Testis (tissue), 2 donors: ENCODE results near the gene BPIFB4.

Experiments used
- CTCF ChIP-seq, 3 experiments: fragments of 450-650 bp in 2 of 3; fragments of 200-600 bp in 1 of 3; sonication (generic) in 1 of 3; IDR thresholded peaks; one replicate each; pipeline ENCODE4 v1.5.1; 2016 to 2019; ENCODE audit warnings: antibody characterized with exemption in 3 of 3, mild to moderate bottlenecking in 2 of 3, moderate library complexity in 1 of 3
- POLR2A ChIP-seq: fragments of 450-650 bp; IDR thresholded peaks from one replicate; pipeline ENCODE4 v1.6.1; 2017; ENCODE audit warnings: antibody characterized with exemption, mild to moderate bottlenecking, moderate library complexity

DNA sequence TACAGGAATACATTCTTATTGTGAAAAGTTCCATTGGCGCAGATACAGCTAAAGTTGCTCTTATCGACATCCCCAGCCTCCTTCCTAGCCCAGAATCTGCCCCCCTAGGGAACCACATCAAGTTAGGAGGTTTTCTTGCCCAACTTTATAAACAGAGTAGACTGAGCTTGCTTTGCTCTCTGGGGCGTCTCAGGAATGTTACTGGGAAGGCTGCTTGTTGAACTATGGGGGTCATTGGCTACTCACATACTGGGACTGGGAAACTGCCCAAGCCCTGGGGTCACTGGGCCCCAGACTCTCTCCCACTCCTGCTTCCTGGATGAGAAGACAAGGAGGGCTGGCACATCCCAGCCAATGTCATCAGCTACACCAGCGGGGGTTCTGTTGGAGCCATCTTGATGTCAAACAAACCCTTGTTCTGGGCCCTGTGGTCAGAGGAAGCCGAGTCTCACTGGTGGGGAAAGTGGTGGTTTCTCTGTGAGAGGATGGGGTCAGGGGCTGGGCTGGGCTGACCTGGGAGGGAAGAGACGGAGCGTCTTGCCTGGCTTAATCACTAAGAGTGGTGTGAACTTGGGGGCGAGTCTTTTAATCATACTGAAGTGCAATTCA lies 26.0 kb downstream of the BPIFB4 start:
- TF ChIP-seq POLR2A = no peak
- no peak for TF ChIP-seq CTCF (IDR thresholded peaks at IDR 0.05)
